ENCODE measurements around the gene POLR2A.

POLR2A gene

GRCh38 chr17:7465597-7466275 is 18.4 kb upstream of the POLR2A start:
- DNase-seq (ENCODE audit: low spot score), result no peak
- TF ChIP-seq CTCF (conservative IDR thresholded peaks at IDR 0.05; ENCODE audit: low read depth), result no peak
- peak overlapping the region; percentile 53 for H3K27ac ChIP-seq
- ChIA-PET CTCF (no interaction called here), POLR2A (ENCODE audit: low non-redundant PET) (interaction anchor here (0.7 kb wide), 1 partner anchor 22 kb away, joined by 3 read pairs; no protein-coding TSS in a partner anchor)

GRCh38 chr17:7466318-7466638 is 17.9 kb upstream of the POLR2A start:
- ChIA-PET CTCF (no interaction called here), POLR2A (ENCODE audit: low non-redundant PET) (interaction anchor here (0.7 kb wide), 1 partner anchor 23 kb away, joined by 3 read pairs; no protein-coding TSS in a partner anchor)
- DNase-seq (ENCODE audit: low spot score), result no peak
- TF ChIP-seq CTCF (conservative IDR thresholded peaks at IDR 0.05; ENCODE audit: low read depth), result no peak
- peak overlapping the region; percentile 53 for H3K27ac ChIP-seq

GRCh38 chr17:7466639-7467341 is 17.4 kb upstream of the POLR2A start:
- H3K27ac ChIP-seq, result peak overlapping the region; percentile 53
- no peak for DNase-seq (ENCODE audit: low spot score)
- CTCF ChIA-PET, result no interaction called here
- POLR2A ChIA-PET (ENCODE audit: low non-redundant PET), result interaction anchor here (0.6 kb wide), 2 partner anchors 29 to 99 kb away, joined by 3 to 4 read pairs; no protein-coding TSS in a partner anchor
- no peak for TF ChIP-seq CTCF (conservative IDR thresholded peaks at IDR 0.05; ENCODE audit: low read depth)

GRCh38 chr17:7467498-7467897 is 16.7 kb upstream of the POLR2A start:
- CTCF ChIA-PET, result no interaction called here
- DNase-seq (ENCODE audit: low spot score), result no peak
- POLR2A ChIA-PET (ENCODE audit: low non-redundant PET), result interaction anchor here (0.6 kb wide), 1 partner anchor 98 kb away, joined by 4 read pairs; no protein-coding TSS in a partner anchor
- H3K27ac ChIP-seq, result peak overlapping the region; percentile 53
- TF ChIP-seq CTCF (conservative IDR thresholded peaks at IDR 0.05; ENCODE audit: low read depth), result no peak

- CTCF ChIA-PET, result no interaction called here
- DNase-seq (ENCODE audit: low spot score), result no peak
Measured at GRCh38 chr17:7468290-7468689, 15.9 kb upstream of the POLR2A start.

More at GRCh38 chr17:7468290-7468689, 15.9 kb upstream of the POLR2A start:
- no peak for TF ChIP-seq CTCF (conservative IDR thresholded peaks at IDR 0.05; ENCODE audit: low read depth)
- POLR2A ChIA-PET (ENCODE audit: low non-redundant PET), result no interaction called here
- H3K27ac ChIP-seq, result peak overlapping the region; percentile 53

Data from RWPE1 (cell line).